ENCODE measurements around the gene FRY.

Gene FRY

DNA sequence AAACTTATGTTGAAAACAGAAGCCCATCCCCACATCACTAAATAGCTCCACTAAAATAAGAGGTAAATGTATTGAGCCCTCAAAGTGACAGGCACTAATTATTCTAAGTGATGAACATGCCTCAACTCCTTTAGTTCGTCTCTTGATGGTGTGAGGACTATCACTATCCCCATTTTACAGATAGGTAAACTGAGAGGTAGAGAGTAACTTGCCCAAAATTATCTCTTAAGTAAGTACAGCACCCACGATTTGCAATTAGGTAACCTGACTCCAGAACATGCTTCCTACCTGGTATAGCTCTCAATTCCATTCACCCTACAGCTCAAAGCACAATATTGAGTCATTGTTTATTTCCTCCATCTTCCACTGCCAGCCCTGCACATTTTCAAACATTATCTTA is 270.9 kb downstream of the FRY start:
- TF ChIP-seq MAX (IDR thresholded peaks at IDR 0.05) (no peak), YY1 (IDR thresholded peaks at IDR 0.05; ENCODE audit: low read depth) (no peak), NFIC (IDR thresholded peaks at IDR 0.05) (no peak), ZBTB7A (IDR thresholded peaks at IDR 0.05; ENCODE audit: low read depth) (no peak), EGR1 (IDR thresholded peaks at IDR 0.05) (no peak), EP300 (IDR thresholded peaks at IDR 0.05; ENCODE audit: borderline replicate concordance) (no peak), FOXM1 (IDR thresholded peaks at IDR 0.05; ENCODE audit: borderline replicate concordance, low read depth) (no peak)
- TF ChIP-seq, protein P1, sequence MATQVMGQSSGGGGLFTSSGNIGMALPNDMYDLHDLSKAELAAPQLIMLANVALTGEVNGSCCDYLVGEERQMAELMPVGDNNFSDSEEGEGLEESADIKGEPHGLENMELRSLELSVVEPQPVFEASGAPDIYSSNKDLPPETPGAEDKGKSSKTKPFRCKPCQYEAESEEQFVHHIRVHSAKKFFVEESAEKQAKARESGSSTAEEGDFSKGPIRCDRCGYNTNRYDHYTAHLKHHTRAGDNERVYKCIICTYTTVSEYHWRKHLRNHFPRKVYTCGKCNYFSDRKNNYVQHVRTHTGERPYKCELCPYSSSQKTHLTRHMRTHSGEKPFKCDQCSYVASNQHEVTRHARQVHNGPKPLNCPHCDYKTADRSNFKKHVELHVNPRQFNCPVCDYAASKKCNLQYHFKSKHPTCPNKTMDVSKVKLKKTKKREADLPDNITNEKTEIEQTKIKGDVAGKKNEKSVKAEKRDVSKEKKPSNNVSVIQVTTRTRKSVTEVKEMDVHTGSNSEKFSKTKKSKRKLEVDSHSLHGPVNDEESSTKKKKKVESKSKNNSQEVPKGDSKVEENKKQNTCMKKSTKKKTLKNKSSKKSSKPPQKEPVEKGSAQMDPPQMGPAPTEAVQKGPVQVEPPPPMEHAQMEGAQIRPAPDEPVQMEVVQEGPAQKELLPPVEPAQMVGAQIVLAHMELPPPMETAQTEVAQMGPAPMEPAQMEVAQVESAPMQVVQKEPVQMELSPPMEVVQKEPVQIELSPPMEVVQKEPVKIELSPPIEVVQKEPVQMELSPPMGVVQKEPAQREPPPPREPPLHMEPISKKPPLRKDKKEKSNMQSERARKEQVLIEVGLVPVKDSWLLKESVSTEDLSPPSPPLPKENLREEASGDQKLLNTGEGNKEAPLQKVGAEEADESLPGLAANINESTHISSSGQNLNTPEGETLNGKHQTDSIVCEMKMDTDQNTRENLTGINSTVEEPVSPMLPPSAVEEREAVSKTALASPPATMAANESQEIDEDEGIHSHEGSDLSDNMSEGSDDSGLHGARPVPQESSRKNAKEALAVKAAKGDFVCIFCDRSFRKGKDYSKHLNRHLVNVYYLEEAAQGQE (IDR thresholded peaks at IDR 0.05; ENCODE audit: low read depth) = no peak

GRCh38 chr13:32305646-32306045 is 274.1 kb downstream of the FRY start:
- TF ChIP-seq TCF12 (IDR thresholded peaks at IDR 0.05; ENCODE audit: low read depth) (no peak), TEAD4 (IDR thresholded peaks at IDR 0.05) (no peak), YY1 (IDR thresholded peaks at IDR 0.05; ENCODE audit: low read depth) (no peak), CREB1 (IDR thresholded peaks at IDR 0.05; ENCODE audit: low read depth) (no peak), TAF1 (IDR thresholded peaks at IDR 0.05; ENCODE audit: low read depth) (no peak), FOXM1 (IDR thresholded peaks at IDR 0.05; ENCODE audit: borderline replicate concordance, low read depth) (no peak), EGR1 (IDR thresholded peaks at IDR 0.05) (no peak), CEBPB (IDR thresholded peaks at IDR 0.05) (no peak), ZBTB7A (IDR thresholded peaks at IDR 0.05; ENCODE audit: low read depth) (no peak), NFIC (IDR thresholded peaks at IDR 0.05) (no peak)
- TF ChIP-seq, protein P1 (IDR thresholded peaks at IDR 0.05; ENCODE audit: low read depth) = no peak

- TF ChIP-seq EP300 (IDR thresholded peaks at IDR 0.05; ENCODE audit: borderline replicate concordance) (no peak), RAD21 (IDR thresholded peaks at IDR 0.05; ENCODE audit: low read depth) (no peak), TCF12 (IDR thresholded peaks at IDR 0.05; ENCODE audit: low read depth) (no peak), TEAD4 (IDR thresholded peaks at IDR 0.05) (no peak), CEBPB (IDR thresholded peaks at IDR 0.05) (no peak), USF1 (IDR thresholded peaks at IDR 0.05) (no peak), NFIC (IDR thresholded peaks at IDR 0.05) (no peak), MAX (IDR thresholded peaks at IDR 0.05) (no peak), ZBTB7A (IDR thresholded peaks at IDR 0.05; ENCODE audit: low read depth) (no peak), YY1 (IDR thresholded peaks at IDR 0.05; ENCODE audit: low read depth) (no peak), FOXM1 (IDR thresholded peaks at IDR 0.05; ENCODE audit: borderline replicate concordance, low read depth) (no peak), EGR1 (IDR thresholded peaks at IDR 0.05) (no peak), TAF1 (IDR thresholded peaks at IDR 0.05; ENCODE audit: low read depth) (no peak), CREB1 (IDR thresholded peaks at IDR 0.05; ENCODE audit: low read depth) (no peak)
- TF ChIP-seq, protein P1 (IDR thresholded peaks at IDR 0.05; ENCODE audit: low read depth) = no peak
These were observed 277.9 kb downstream of the FRY start for GRCh38 chr13:32309312-32310133.

DNA sequence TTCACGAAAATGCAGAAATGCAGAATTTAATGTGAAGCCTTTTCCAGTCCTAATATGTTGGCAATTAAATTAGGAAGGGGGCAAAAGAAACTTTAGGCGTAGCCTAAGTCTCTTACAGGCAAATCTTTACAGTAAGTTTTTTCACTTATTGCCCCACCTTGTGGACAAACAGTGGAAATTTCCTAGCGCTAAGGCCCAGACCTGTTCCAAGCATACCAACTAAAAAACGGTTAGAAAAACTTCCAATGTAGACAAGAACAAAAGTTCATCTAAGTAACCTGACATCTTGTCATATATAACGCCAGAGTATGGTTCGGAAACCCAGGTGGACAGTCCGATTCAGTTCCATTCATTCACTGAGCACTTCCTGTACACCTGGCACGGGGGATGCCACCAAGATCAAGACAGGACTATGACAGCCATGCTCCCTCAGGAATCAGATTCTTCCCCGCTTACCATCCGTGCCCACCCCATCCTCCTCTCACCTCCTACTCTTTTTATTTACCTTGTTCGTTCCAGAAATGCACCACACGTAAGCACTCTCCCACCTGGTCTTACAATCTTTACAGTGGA is 278.6 kb downstream of the FRY start:
- peak; percentile 74 for TF ChIP-seq RAD21 (IDR thresholded peaks at IDR 0.05; ENCODE audit: low read depth)
- TF ChIP-seq ZBTB7A (IDR thresholded peaks at IDR 0.05; ENCODE audit: low read depth) = no peak
